Central memory CD4-positive, alpha-beta T cell (primary cell): ENCODE data around the gene DUSP19.

Source experiments
- DNase-seq: peaks from one replicate; pipeline ENCODE4 v3.0.0; 2022

The DUSP19 gene

DNA sequence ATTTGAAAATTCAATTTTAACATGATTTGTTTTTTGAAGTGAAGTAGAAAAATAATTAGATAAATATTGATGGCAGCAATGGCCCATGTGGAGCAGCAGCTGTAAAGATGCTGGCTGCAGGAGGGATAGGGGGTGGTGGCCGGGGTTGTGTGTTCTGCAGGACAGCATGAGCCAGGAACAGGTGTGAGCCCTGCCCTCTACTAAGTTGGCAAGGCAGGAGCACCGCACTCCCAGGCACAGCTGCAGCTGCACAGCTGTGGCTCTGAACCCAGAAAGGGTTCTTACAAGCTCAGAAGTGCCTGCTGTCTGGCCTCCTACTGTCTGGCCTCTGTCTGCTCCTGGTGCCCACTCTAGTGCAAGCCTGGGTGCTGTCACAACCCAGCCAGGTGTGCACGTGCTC is 10.0 kb upstream of the DUSP19 start:
- DNase-seq, result no peak

- no peak for DNase-seq
Observed at GRCh38 chr2:183069174-183069573, 9.4 kb upstream of the DUSP19 start.

DNA sequence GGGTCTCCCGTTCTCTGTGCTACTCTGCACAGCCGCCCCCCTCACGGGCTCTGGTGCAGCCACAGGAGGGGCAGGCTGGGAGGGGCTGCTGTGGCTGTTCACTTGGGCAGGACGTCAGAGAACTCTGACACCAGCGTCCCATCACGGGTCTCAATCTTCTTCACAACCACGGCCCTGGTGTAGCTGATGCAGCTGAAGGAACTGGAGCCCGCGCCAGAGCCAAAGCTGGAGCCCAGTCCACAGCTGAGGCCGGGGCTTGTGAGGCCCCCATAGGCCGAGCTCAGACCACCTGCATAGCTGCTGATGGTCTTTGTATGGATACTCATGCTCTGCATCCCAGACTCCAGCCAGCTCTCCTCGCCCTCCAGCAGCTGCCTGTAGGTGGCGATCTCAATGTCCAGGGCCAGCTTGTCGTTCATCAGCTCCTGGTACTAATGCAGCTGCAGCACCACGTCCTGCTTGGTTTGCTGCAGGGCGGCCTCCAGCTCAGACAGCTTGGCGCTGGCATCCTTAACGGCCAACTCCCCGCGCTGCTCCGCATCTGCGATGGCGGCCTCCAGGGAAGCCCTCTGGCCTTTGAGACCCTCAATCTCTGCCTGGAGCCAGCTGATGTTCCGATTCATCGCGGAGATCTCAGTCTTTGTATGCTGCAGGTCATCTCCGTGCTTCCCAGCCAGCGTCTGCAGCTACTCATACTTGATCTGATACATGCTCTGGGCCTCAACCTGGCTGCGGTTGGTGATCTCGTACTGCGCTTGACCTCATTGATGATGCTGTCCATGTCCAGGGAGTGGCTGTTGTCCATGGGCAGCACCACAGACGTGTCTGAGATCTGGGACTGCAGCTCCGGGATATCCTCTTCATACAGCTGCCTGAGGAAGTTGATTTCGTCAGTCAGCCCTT is 7.4 kb upstream of the DUSP19 start:
- DNase-seq, result no peak

DNA sequence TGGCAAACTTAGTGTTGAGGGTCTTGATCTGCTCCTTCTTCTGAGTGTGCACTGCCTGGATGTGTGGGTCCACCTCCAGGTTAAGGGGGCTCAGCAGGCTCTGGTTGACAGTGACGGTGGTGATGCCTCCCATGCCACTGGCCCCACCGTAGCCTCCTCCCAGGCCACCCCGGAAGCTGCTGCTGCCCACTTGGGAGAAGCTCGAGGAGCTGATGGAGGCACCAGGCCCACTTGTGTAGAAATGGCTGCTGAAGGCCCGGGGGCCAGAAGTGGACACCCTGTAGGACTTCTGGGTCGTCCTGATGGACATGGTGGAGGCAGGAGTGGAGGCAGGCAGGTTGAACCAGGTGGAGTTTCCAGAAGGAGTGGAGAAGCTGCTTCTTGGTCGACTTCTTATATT is 6.4 kb upstream of the DUSP19 start:
- DNase-seq, result no peak

GRCh38 chr2:183078163-183078463 is 434 bp upstream of the DUSP19 start:
- DNase-seq, result no peak

DNA sequence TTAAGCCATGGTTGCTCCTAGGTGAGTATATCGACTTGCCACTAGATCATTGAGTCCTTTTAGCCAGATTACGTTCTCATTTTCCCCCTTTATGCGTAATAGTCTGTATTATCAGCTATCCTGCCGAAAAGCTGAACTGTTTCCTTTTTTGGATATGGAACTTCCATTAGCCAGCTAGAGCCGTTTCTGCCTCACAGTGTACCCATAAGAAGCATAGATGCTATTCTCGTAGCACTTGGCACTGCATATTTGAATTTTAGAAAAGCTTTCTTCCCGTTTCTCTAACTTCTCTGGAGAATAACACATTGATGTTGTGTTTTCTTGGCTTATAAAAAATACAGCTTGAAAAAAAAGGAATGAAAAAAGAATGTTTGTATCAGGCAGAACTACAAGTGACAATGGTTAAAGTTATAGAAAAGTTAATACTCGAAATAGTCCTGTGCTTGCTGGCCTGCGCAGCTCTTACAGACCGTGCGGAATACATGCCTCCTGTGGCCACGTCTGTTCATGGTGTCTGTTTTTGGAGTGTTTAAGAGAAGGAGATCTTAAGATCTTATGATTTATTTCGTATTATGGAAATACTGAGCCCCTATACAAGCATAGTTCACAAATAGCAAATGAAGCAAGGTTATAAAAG is 710 bp downstream of the DUSP19 start:
- no peak for DNase-seq

- no peak for DNase-seq
Observed at GRCh38 chr2:183081911-183082310, 3.4 kb downstream of the DUSP19 start.

- DNase-seq, result no peak
Observed at GRCh38 chr2:183088061-183088460, 9.5 kb downstream of the DUSP19 start.

DNA sequence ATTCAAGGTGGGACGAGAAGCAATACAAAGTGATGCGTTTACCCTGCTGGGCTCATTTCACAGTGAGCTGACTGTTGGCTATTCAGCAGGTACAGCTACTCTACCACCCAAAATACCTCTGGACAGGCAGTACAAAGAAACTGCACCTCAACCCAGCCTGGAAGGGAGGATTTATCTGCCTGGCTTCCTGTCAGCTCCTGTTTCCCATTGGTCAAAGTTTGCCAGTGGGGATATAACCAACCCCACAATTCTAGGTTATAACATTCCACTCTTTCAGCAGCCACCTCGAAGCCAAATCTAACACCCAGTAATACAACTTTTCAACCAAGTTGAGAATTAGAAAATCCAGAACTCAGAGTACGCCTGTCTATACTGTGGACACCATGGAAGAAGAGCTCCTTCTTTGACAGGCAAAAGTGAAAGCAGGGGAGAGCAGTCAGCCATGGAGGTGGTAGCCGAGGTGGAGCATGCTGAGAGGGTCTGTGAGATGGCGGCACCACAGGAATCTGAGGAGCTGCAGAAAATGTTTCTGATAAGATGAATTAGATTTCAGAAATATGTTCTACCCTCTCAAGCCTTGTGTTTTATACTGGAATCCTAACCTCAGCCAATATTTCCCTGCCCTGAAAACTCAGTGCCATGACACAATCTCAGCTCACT is 10.8 kb downstream of the DUSP19 start:
- DNase-seq, result no peak

GRCh38 chr2:183091318-183091953 is 12.9 kb downstream of the DUSP19 start:
- DNase-seq, result no peak

DNA sequence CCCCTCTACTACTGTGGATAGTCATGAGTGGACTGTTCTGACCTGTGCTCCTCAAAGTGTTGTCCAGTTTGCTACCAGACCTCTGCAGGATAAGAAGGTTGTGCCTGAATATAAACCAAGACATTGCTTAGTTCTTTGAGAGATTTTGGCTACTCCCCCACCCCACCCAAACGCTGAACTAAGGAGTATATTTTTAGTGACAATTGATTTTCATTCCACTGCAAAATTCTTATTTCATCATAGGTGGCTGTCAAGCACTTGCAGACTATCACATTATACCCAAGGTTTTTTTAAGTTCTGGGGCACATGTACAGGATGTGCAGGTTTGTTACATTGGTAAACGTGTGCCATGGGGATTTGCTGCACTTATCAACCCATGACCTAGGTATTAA is 13.4 kb downstream of the DUSP19 start:
- no peak for DNase-seq

- no peak for DNase-seq
Observed at GRCh38 chr2:183093857-183094657, 15.5 kb downstream of the DUSP19 start.

DNA sequence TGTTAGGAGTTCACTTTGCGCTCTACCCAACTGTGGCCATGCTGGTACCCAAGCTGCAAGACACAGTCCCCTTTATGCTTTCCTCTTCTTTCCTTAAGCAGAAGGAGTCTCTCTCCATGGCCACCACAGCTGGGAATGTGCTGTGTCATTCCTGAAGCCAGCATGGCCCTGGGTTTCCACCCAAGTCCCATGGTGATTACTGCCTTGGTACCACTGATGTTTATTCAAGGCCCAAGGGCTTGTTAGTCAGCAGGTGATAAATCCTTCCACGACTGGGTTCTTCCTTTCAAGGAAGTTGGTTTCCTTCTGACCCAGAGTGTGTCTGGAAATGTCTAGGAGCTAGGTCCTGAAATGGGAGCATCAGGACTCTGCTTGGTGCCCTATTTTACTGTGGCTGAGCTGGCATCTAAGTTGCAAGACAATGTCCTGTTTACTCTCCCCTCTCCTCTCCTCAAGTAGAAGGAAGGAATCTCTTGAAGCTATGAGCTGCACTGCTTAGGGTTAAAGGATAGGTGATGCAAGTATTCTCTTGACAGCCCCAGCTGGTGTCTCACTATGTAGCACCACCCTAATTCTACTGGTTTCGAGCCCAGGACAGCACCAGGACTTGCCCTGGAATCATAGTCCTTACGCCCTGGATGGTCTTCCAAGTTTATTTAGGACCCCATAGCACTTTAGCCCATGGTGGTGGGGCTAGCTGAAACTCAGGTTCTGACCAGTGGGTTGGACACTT is 27.0 kb downstream of the DUSP19 start:
- no peak for DNase-seq

- no peak for DNase-seq
Observed at GRCh38 chr2:183112577-183112976, 34.0 kb downstream of the DUSP19 start.

- no peak for DNase-seq
Observed at GRCh38 chr2:183113630-183114029, 35.1 kb downstream of the DUSP19 start.

DNA sequence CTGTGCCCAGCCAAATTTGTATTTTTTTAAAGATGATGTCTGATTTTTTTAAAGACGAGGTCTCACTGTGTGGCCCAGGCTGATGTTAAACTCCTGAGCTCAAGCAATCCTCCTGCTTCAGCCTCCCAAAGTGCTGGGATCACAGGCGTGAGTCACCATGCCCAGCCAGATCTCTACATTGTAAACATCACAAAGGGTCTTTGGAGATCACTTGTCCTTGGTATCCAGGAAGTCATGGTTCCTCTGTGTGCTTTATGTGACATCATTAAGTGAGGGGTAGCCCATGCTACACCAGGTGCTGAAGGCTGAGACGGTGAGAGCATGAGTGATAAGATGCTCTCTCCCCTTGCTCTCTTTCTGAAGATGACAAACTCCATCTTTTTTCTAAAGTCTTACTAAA is 38.7 kb downstream of the DUSP19 start:
- no peak for DNase-seq

DNA sequence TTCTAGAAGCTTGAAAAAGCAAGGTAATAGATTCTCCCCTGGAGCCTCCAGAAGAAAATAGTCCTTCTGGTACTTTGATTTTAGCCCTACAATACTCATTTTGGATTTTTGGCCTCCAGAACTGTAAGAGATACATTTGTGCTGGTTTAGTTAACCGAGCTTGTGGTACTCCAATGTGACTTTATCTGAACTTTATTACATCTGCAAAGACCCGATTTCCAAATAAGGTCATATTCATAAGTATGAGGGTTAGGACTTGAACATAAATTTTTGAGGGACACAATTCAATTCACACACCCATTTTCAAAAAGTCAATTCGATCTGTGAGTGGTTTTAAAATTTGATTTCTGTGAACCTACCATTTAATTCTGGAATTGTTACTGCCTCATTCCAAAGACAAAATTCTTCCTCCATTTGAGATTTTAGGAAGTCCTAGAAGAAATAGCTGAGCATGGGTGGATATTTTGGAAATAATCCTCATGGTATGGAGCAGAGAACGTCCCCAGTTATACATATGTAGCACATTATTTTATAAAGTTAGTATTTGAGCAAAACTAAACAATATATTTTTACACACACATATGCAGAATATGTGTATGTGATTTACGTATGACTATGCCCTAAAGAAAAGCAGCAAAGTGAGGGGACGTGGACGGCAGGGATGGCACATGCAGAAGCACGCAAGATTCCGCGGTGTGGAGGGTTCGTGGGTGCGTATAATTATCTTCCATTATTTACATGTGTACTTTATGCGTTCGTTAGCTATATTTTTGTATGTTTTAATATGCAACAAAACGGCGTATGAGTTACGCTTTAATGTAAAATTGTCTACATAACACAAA is 44.8 kb downstream of the DUSP19 start:
- DNase-seq, result no peak

GRCh38 chr2:183123959-183124221 is 45.3 kb downstream of the DUSP19 start:
- DNase-seq, result no peak

DNA sequence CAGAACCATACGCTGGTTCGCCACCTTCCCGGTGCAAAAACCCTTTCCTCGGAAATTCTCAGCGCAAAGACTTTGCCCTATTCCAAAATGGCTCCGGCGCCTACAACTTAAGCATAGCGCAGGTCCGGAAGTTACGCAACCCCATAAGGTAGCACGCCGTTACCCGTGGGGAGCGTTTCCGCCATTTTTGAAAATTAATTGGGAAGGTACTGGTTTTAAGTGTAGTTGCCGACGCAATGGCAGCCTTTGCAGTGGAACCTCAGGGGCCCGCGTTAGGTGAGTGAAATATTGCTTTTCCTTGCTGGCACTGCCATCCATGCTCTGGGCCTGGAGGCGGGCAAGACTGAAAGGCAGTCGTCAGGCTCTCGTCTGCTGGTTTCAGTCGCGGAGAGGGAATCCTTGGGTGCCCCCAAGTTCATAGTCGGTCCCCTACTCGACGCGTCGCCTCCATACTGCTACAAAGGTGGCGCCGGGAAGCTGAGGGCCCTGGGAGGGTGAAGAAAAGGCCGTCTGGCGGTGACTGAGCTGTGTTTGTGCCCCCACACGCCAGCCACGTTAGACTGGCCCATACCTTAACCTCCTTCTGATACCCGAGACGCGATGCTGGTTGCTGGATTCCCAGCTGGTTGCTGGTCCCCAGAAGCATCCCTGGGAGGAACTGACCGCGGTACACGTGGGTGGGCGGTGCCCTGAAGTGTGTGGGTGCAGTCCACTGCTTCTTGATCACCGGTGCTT is 45.8 kb downstream of the DUSP19 start, which contains the start of gene NUP35:
Gene NUP35 (plus strand): TSS at position 222 of the 735 bp plus-strand sequence. CDS start 15 bp downstream, at position 237.
- peak; percentile 84 for DNase-seq

DNA sequence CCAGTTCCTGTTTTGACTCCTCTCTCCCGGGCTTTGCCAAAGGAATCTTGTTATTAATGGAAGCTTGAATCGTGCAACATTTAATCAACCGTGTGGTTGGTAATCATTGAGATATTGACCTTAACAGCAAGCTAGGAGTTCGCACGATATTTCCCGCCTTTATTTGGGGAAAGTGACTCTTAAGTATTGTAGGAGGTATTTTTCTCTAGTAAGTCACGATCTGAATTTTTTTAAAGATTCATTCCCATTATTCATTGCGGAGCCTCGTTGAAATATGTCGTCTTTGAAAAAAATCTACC is 46.4 kb downstream of the DUSP19 start:
- no peak for DNase-seq
